GM12801 (cell line): Measurements from ENCODE around the gene FCRL6.

Source experiments
- CTCF ChIP-seq: IDR thresholded peaks from one replicate; pipeline ENCODE4 v1.5.1; 2011; ENCODE audit warnings: control low read depth; ENCODE audit not compliant: insufficient read length; ENCODE audit errors: extremely low read depth

FCRL6 gene

GRCh38 chr1:159864262-159864661, 62.1 kb downstream of the FCRL6 start:
- TF ChIP-seq CTCF = no peak
